A549 (cell line): ENCODE results near the gene RGS6. TPM values are rescaled to one million over a fixed set of nuclear protein-coding genes. Genes with fewer than 3 reads are reported as not detected.
A peak's percentile ranks its signal among the peaks of the same experiment; 100 is the strongest.

Experiments used
- ATAC-seq, 2 experiments: fragments of 200-7000 bp in 1 of 2; fragments of >200 bp in 1 of 2; cut with Nextera tagmentation in 1 of 2; cut with Tn5 transposase in 1 of 2; 3 replicates each; pipeline versions ENCODE4 v1.8.0 to v1.9.1; 2018 to 2020; ENCODE audit warnings: mild to moderate bottlenecking in 1 of 2, moderate library complexity in 1 of 2
- CTCF ChIA-PET: fragments of 300-600 bp; sonication (Branson Sonifier 250); formaldehyde crosslinking; extraction: SDS; loops from one replicate; lab custom pipeline; 2021; ENCODE audit warnings: antibody characterized with exemption, inconsistent platforms; lab: Yijun Ruan, JAX
- POLR2A ChIA-PET: fragments of 350-600 bp; formaldehyde crosslinking; extraction: SDS; loops from one replicate; lab custom pipeline; 2021; ENCODE audit warnings: antibody characterized with exemption, inconsistent platforms; lab: Yijun Ruan, JAX
- DNase-seq, 2 experiments: peaks; one replicate each; pipeline versions ENCODE4 v3.0.0 to v3.0.0-alpha.2; 2011 to 2016; ENCODE audit warnings: low read depth in 1 of 2, low spot score in 1 of 2
- FAIRE-seq: peaks from 2 replicates; lab custom pipeline; 2011; peaks lifted over from hg19 to GRCh38; lab: Jason Lieb, UNC
- H3K27ac ChIP-seq, 2 experiments: fragments of >200 bp; sonication (Bioruptor Twin); formaldehyde crosslinking; 3 replicates each; pipeline ENCODE4 v1.5.1; 2016 to 2017
- H3K4me1 ChIP-seq: fragments of >200 bp; sonication (Bioruptor Twin); formaldehyde crosslinking; 3 replicates; pipeline ENCODE4 v1.6.1; 2016
- H3K4me2 ChIP-seq: fragments of >200 bp; sonication (Bioruptor Twin); formaldehyde crosslinking; 3 replicates; pipeline ENCODE4 v1.6.1; 2016
- H3K4me3 ChIP-seq: fragments of >200 bp; sonication (Bioruptor Twin); formaldehyde crosslinking; 3 replicates; pipeline ENCODE4 v1.5.1; 2016
- H3K9me3 ChIP-seq: fragments of >200 bp; sonication (Bioruptor Twin); formaldehyde crosslinking; 3 replicates; pipeline ENCODE4 v1.6.1; 2016
- CBX2 ChIP-seq: fragments of 200-600 bp; sonication (generic); IDR thresholded peaks from 2 replicates; pipeline ENCODE4 v1.6.1; 2016; ENCODE audit warnings: low read depth, mild to moderate bottlenecking, borderline replicate concordance
- CBX8 ChIP-seq: fragments of 200-600 bp; sonication (generic); IDR thresholded peaks from 2 replicates; pipeline ENCODE4 v1.6.1; 2016
- CEBPB ChIP-seq, 2 experiments: fragments of >200 bp in 1 of 2; sonication (Bioruptor Twin) in 1 of 2; formaldehyde crosslinking in 1 of 2; IDR thresholded peaks; 2 replicates each; pipeline ENCODE4 v1.6.1; 2012 to 2016
- CHD2 ChIP-seq: fragments of 150-350 bp; IDR thresholded peaks from 2 replicates; pipeline ENCODE4 v1.6.1; 2014; ENCODE audit warnings: low read length; ENCODE audit not compliant: partially characterized antibody
- EP300 ChIP-seq, 2 experiments: fragments of >200 bp; sonication (Bioruptor Twin); formaldehyde crosslinking; IDR thresholded peaks; 2 replicates in 1 of 2; 3 replicates in 1 of 2; pipeline ENCODE4 v1.6.1; 2016 to 2017
- FOSL2 ChIP-seq, 2 experiments: fragments of 450-650 bp in 1 of 2; fragments of >200 bp in 1 of 2; sonication (Bioruptor Twin) in 1 of 2; formaldehyde crosslinking; IDR thresholded peaks; 2 replicates each; pipeline versions ENCODE4 v1.5.0 to v1.6.1; 2016 to 2020; ENCODE audit warnings: mild to moderate bottlenecking in 1 of 2, moderate library complexity in 1 of 2
- FOXS1 ChIP-seq: fragments of 250-450 bp; sonication (Bioruptor Pico); IDR thresholded peaks from 2 replicates; pipeline ENCODE4 v1.5.0; 2020; ENCODE audit warnings: mild to moderate bottlenecking, moderate library complexity
- HEYL ChIP-seq: fragments of 250-450 bp; sonication (Bioruptor Pico); IDR thresholded peaks from 2 replicates; pipeline ENCODE4 v1.8.0; 2021; ENCODE audit warnings: mild to moderate bottlenecking, moderate library complexity
- HOXA7 ChIP-seq: fragments of 250-450 bp; sonication (Bioruptor Pico); IDR thresholded peaks from 2 replicates; pipeline ENCODE4 v1.5.0; 2020; ENCODE audit warnings: mild to moderate bottlenecking, moderate library complexity
- HOXB13 ChIP-seq: fragments of 250-450 bp; sonication (Bioruptor Pico); IDR thresholded peaks from 2 replicates; pipeline ENCODE4 v1.5.0; 2020; ENCODE audit warnings: low read depth, mild to moderate bottlenecking, moderate library complexity
- HOXB5 ChIP-seq: fragments of 250-450 bp; sonication (Bioruptor Pico); IDR thresholded peaks from 2 replicates; pipeline ENCODE4 v1.5.0; 2020; ENCODE audit warnings: mild to moderate bottlenecking, moderate library complexity
- JUN ChIP-seq, 2 experiments: fragments of >200 bp; sonication (Bioruptor Twin); formaldehyde crosslinking; IDR thresholded peaks; 2 replicates in 1 of 2; 3 replicates in 1 of 2; pipeline ENCODE4 v1.6.1; 2016 to 2017
- JUNB ChIP-seq: fragments of >200 bp; sonication (Bioruptor Twin); formaldehyde crosslinking; IDR thresholded peaks from 2 replicates; pipeline ENCODE4 v1.6.1; 2016
- KDM1A ChIP-seq: fragments of 200-600 bp; sonication (generic); IDR thresholded peaks from 2 replicates; pipeline ENCODE4 v1.6.1; 2016; ENCODE audit warnings: low read depth, mild to moderate bottlenecking
- KDM5A ChIP-seq: fragments of 200-600 bp; sonication (generic); IDR thresholded peaks from 2 replicates; pipeline ENCODE4 v1.6.1; 2016; ENCODE audit warnings: antibody characterized with exemption, mild to moderate bottlenecking
- MAFK ChIP-seq: fragments of 450-650 bp; IDR thresholded peaks from 2 replicates; pipeline ENCODE4 v1.6.1; 2014; ENCODE audit not compliant: partially characterized antibody
- MAZ ChIP-seq: fragments of 150-350 bp; IDR thresholded peaks from 2 replicates; pipeline ENCODE4 v1.6.1; 2014; ENCODE audit warnings: antibody characterized with exemption, low read depth, low read length, borderline replicate concordance
- MYC ChIP-seq: IDR thresholded peaks from 2 replicates; pipeline ENCODE4 v1.6.1; 2012; ENCODE audit warnings: mild to moderate bottlenecking, inconsistent platforms, low read length, improper control_type of control experiment, borderline replicate concordance
- NFE2L2 ChIP-seq: fragments of 150-350 bp; conservative IDR thresholded peaks from 2 replicates; pipeline ENCODE4 v1.6.1; 2014; ENCODE audit warnings: low read length
- NPAS2 ChIP-seq: fragments of 250-450 bp; sonication (Bioruptor Pico); IDR thresholded peaks from 2 replicates; pipeline ENCODE4 v1.8.0; 2022; ENCODE audit warnings: mild to moderate bottlenecking, moderate library complexity, borderline replicate concordance
- POLR2A ChIP-seq: IDR thresholded peaks from 2 replicates; pipeline ENCODE4 v1.6.1; 2012; ENCODE audit warnings: mild to moderate bottlenecking, low read length
- POLR2AphosphoS2 ChIP-seq: conservative IDR thresholded peaks from 2 replicates; pipeline ENCODE4 v1.6.1; 2012; ENCODE audit warnings: low read length, improper control_type of control experiment, inconsistent platforms
- RNF2 ChIP-seq: fragments of 200-600 bp; sonication (generic); IDR thresholded peaks from 2 replicates; pipeline ENCODE4 v1.6.1; 2016; ENCODE audit warnings: low read depth, mild to moderate bottlenecking, antibody characterized with exemption, moderate library complexity, borderline replicate concordance
- SMC3 ChIP-seq: fragments of >200 bp; sonication (Bioruptor Twin); formaldehyde crosslinking; IDR thresholded peaks from 3 replicates; pipeline ENCODE4 v1.6.1; 2018; ENCODE audit warnings: inconsistent platforms
- SREBF2 ChIP-seq: fragments of 450-650 bp; IDR thresholded peaks from 2 replicates; pipeline ENCODE4 v1.6.1; 2014; ENCODE audit warnings: mild to moderate bottlenecking, moderate library complexity
- ZFP36 ChIP-seq: fragments of 450-650 bp; IDR thresholded peaks from 2 replicates; pipeline ENCODE4 v1.6.1; 2014; ENCODE audit warnings: borderline replicate concordance; ENCODE audit not compliant: partially characterized antibody
- WGBS: methylation state at CpG from one replicate; pipeline ENCODE4 v1.1.6; 2017; ENCODE audit errors: missing lambda C conversion rate; 5-methylcytosine and 5-hydroxymethylcytosine counted together
- polyA plus RNA-seq, 4 experiments: library from polyadenylated mRNA; depleted of rRNA in 3 of 4; stranded (reverse); fragments of >200 nt; fragmentation: RNase III in 1 of 4; extraction: RNeasy Plus Mini Kit Qiagen cat#74134 plus additional on column Dnase treatment in 1 of 4; gene quantifications; 2 replicates in 3 of 4; 3 replicates in 1 of 4; pipeline ENCODE4 v1.2.3, GENCODE V29; 2011 to 2017
- TF ChIP-seq, protein P1 (sequence below): fragments of 150-350 bp; IDR thresholded peaks from 2 replicates; pipeline ENCODE4 v1.6.1; 2014; ENCODE audit warnings: low read depth, mild to moderate bottlenecking, low read length
- TF ChIP-seq, protein P2 (sequence below): fragments of >200 bp; sonication (Bioruptor Twin); formaldehyde crosslinking; IDR thresholded peaks from 3 replicates; pipeline ENCODE4 v1.5.1; 2016
- TF ChIP-seq, protein P3 (sequence below): fragments of >200 bp; sonication (Bioruptor Twin); formaldehyde crosslinking; IDR thresholded peaks from 2 replicates; pipeline ENCODE4 v1.6.1; 2016

The RGS6 gene
- polyA plus RNA-seq, 2 of the 4 experiments (the other 2 are of a cell fraction), result not detected

DNA sequence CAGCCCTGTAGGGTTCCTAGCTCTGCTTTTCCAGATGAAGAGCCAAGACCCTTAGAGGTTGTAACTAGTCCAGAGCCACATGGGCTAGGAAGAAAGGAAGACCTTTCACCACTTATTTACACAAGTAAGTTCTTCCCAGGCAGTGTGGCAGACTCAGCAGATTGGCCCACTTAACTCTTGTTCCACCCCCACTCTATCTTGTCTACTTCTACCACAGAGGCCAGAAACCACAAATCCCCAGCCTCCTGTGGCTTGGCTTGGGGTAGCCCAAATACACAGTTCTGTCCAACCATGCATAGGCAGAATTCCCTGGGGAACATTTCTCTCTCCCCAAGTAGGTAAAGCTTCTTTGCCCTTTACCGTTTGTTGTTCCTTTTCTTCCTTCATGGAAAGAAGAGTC is 383.5 kb downstream of the RGS6 start:
- no peak for FAIRE-seq
- POLR2A ChIA-PET, result no interaction called here
- Histone ChIP-seq H3K4me2 (no peak overlapping the region), H3K9me3 (no peaks in the 10 kb centered on the region)
- TF ChIP-seq HEYL (CRISPR knock-in tag) (no peak), CEBPB (IDR thresholded peaks at IDR 0.05) (no peak), KDM1A (no peak), CHD2 (no peak), NPAS2 (CRISPR knock-in tag) (no peak), MYC (no peak), MAZ (no peak), ZFP36 (no peak), CBX2 (no peak), HOXB5 (CRISPR knock-in tag) (no peak), FOSL2 (IDR thresholded peaks at IDR 0.05) (no peak), FOSL2 (CRISPR knock-in tag; IDR thresholded peaks at IDR 0.05) (no peak), NFE2L2 (no peak), CBX8 (no peak), JUNB (no peak)
- TF ChIP-seq, protein P1, sequence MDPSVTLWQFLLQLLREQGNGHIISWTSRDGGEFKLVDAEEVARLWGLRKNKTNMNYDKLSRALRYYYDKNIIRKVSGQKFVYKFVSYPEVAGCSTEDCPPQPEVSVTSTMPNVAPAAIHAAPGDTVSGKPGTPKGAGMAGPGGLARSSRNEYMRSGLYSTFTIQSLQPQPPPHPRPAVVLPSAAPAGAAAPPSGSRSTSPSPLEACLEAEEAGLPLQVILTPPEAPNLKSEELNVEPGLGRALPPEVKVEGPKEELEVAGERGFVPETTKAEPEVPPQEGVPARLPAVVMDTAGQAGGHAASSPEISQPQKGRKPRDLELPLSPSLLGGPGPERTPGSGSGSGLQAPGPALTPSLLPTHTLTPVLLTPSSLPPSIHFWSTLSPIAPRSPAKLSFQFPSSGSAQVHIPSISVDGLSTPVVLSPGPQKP, result no peak
- TF ChIP-seq, all 56 proteins: peak for 0
- 10% methylated on average over 1 of the region's 1 CpG for WGBS
- CTCF ChIA-PET, result no interaction called here
- Histone ChIP-seq H3K4me3 (no peak overlapping the region), H3K27ac (no peak overlapping the region), H3K4me1 (no peaks in the 10 kb centered on the region)
- ATAC-seq (no peak), DNase-seq (no peak)

DNA sequence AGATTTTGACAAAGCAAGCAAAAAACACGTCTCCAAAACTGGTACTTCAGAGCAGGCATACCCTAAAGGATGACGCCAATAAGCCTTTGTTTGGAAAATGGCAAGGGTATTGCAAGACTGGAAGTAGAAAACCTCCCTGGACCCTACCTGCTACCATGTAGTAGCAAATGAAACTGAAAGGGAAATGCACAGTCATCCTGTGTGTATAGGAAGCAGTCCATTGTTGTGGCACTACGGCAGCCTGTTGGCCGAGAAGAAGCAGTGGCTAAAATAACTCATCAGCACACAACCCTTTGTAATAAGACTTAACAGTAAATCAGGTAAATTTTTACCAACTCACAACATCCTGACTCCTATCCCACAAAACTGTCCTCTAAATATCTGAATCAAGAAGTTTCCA is 386.4 kb downstream of the RGS6 start:
- DNase-seq, result peak in 1 of 2 experiments; percentile 4
- TF ChIP-seq CHD2 (no peak), CEBPB (IDR thresholded peaks at IDR 0.05) (no peak), SMC3 (no peak), SREBF2 (no peak), POLR2AphosphoS2 (no peak), JUN (IDR thresholded peaks at IDR 0.05) (no peak), HOXA7 (CRISPR knock-in tag) (no peak), HOXB13 (no peak), POLR2A (no peak), ZFP36 (no peak), MAFK (no peak), CBX2 (no peak), NPAS2 (CRISPR knock-in tag) (no peak), RNF2 (no peak), KDM5A (no peak), FOXS1 (CRISPR knock-in tag) (no peak), EP300 (IDR thresholded peaks at IDR 0.05) (no peak)
- TF ChIP-seq, protein P2, sequence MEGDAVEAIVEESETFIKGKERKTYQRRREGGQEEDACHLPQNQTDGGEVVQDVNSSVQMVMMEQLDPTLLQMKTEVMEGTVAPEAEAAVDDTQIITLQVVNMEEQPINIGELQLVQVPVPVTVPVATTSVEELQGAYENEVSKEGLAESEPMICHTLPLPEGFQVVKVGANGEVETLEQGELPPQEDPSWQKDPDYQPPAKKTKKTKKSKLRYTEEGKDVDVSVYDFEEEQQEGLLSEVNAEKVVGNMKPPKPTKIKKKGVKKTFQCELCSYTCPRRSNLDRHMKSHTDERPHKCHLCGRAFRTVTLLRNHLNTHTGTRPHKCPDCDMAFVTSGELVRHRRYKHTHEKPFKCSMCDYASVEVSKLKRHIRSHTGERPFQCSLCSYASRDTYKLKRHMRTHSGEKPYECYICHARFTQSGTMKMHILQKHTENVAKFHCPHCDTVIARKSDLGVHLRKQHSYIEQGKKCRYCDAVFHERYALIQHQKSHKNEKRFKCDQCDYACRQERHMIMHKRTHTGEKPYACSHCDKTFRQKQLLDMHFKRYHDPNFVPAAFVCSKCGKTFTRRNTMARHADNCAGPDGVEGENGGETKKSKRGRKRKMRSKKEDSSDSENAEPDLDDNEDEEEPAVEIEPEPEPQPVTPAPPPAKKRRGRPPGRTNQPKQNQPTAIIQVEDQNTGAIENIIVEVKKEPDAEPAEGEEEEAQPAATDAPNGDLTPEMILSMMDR, result no peak
- TF ChIP-seq, protein P3, sequence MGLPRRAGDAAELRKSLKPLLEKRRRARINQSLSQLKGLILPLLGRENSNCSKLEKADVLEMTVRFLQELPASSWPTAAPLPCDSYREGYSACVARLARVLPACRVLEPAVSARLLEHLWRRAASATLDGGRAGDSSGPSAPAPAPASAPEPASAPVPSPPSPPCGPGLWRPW, result no peak
- FAIRE-seq, result no peak
- Histone ChIP-seq H3K4me2 (peak overlapping the region; percentile 18; the same call in 1 of the 3 replicates), H3K9me3 (no peaks in the 10 kb centered on the region), H3K4me3 (no peak overlapping the region), H3K4me1 (no peaks in the 10 kb centered on the region), H3K27ac (no peak overlapping the region)
- WGBS, result 20% methylated on average over 4 of the region's 4 CpGs
- POLR2A ChIA-PET, result no interaction called here
- peak in 1 of 2 experiments; percentile 40; a peak in 1 of 6 replicates for ATAC-seq
- CTCF ChIA-PET, result no interaction called here
